HL-60/S4 (cell line): ENCODE data around the gene TPT1.
"Not testable (repeated sequence)": the region's sequence is repeated elsewhere in the genome, so short reads cannot be mapped to it uniquely, and the experiment has no call there.

Experiments used
- in situ Hi-C: fragments of 300-500 bp; cut with MboI; formaldehyde crosslinking; loops from 2 replicates; pipeline ENCODE4 v1.14.3; 2022; ENCODE audit warnings: low sequenced_read_pairs

TPT1 gene

GRCh38 chr13:45306966-45307365 is 34.0 kb downstream of the TPT1 start:
- in situ Hi-C loops = loop anchor here (10.0 to 25.0 kb wide), 2 partner anchors 252 to 820 kb away; no protein-coding TSS in a partner anchor

GRCh38 chr13:45305079-45305478 is 35.9 kb downstream of the TPT1 start:
- in situ Hi-C loops = loop anchor here (10.0 to 25.0 kb wide), 2 partner anchors 250 to 818 kb away; no protein-coding TSS in a partner anchor

GRCh38 chr13:45303866-45304265 is 37.1 kb downstream of the TPT1 start:
- in situ Hi-C loops = loop anchor here (10.0 to 25.0 kb wide), 2 partner anchors 249 to 817 kb away; no protein-coding TSS in a partner anchor

GRCh38 chr13:45303026-45303425 is 38.0 kb downstream of the TPT1 start:
- in situ Hi-C loops = loop anchor here (10.0 to 25.0 kb wide), 2 partner anchors 248 to 816 kb away; no protein-coding TSS in a partner anchor

GRCh38 chr13:45302507-45302906 is 38.5 kb downstream of the TPT1 start:
- in situ Hi-C loops = loop anchor here (10.0 to 25.0 kb wide), 2 partner anchors 248 to 815 kb away; no protein-coding TSS in a partner anchor

GRCh38 chr13:45301263-45301662 is 39.7 kb downstream of the TPT1 start:
- in situ Hi-C loops = loop anchor here (10.0 to 25.0 kb wide), 2 partner anchors 246 to 814 kb away; no protein-coding TSS in a partner anchor

GRCh38 chr13:45300190-45300985 is 40.6 kb downstream of the TPT1 start:
- in situ Hi-C loops = loop anchor here (10.0 to 25.0 kb wide), 2 partner anchors 246 to 813 kb away; no protein-coding TSS in a partner anchor

- in situ Hi-C loops = no loop called here
These were observed 41.8 kb downstream of the TPT1 start for GRCh38 chr13:45299194-45299593.

GRCh38 chr13:45298550-45298949 is 42.4 kb downstream of the TPT1 start:
- in situ Hi-C loops = not testable (repeated sequence)

- in situ Hi-C loops = no loop called here
These were observed 42.8 kb downstream of the TPT1 start for GRCh38 chr13:45298206-45298505.

GRCh38 chr13:45297456-45298205 is 43.4 kb downstream of the TPT1 start:
- in situ Hi-C loops = no loop called here

GRCh38 chr13:45296259-45296658 is 44.7 kb downstream of the TPT1 start:
- in situ Hi-C loops = no loop called here

GRCh38 chr13:45295536-45295935 is 45.4 kb downstream of the TPT1 start:
- in situ Hi-C loops = no loop called here

GRCh38 chr13:45292176-45292575 is 48.8 kb downstream of the TPT1 start:
- in situ Hi-C loops = no loop called here

- in situ Hi-C loops = no loop called here
These were observed 50.9 kb downstream of the TPT1 start for GRCh38 chr13:45289936-45290563.
